Measurements from ENCODE around the gene VAT1L. TPM values are rescaled to one million over a fixed set of nuclear protein-coding genes. Genes with fewer than 3 reads are reported as not detected.

The VAT1L gene
- total RNA-seq, 4 donors from 2014 or later: 0.80 to 1.4 (median 1.2) TPM

GRCh38 chr16:77876776-77877175 lies 88.4 kb downstream of the VAT1L start:
- no peak overlapping the region for H3K4me3 ChIP-seq
- intact Hi-C loops (cut with DNase I; ENCODE audit: low total_unique reads) (no loop called here), in situ Hi-C loops (cut with MboI; ENCODE audit: low pct_ligation_motif_present in 1 of 4, low pct_unique_long_range_greater_than_20kb in 1 of 4, low sequenced_read_pairs in 3 of 4) (no loop called here)
- WGBS, 2 donors (ENCODE audit: low coverage in 1 of 2): 67 to 76% methylated on average over 2 of the region's 2 CpGs
- DNase-seq: no peak
- H3K9me3 ChIP-seq: no peaks in the 10 kb centered on the region
- TF ChIP-seq EP300 (IDR thresholded peaks at IDR 0.05; ENCODE audit: low read depth): no peak
- TF ChIP-seq CTCF (IDR thresholded peaks at IDR 0.05): no peak
- TF ChIP-seq POLR2AphosphoS5 (IDR thresholded peaks at IDR 0.05): no peak
- no peak for TF ChIP-seq POLR2A (IDR thresholded peaks at IDR 0.05)
- H3K36me3 ChIP-seq: no peaks in the 10 kb centered on the region
- H3K4me1 ChIP-seq: no peaks in the 10 kb centered on the region
- H3K27ac ChIP-seq: no peak overlapping the region
- H3K27me3 ChIP-seq: no peaks in the 10 kb centered on the region

- in situ Hi-C loops (cut with MboI; ENCODE audit: low pct_ligation_motif_present in 1 of 4, low pct_unique_long_range_greater_than_20kb in 1 of 4, low sequenced_read_pairs in 3 of 4): no loop called here
- no peak overlapping the region for H3K27ac ChIP-seq
- TF ChIP-seq EP300 (IDR thresholded peaks at IDR 0.05; ENCODE audit: low read depth) (no peak), POLR2A (IDR thresholded peaks at IDR 0.05) (no peak), POLR2AphosphoS5 (IDR thresholded peaks at IDR 0.05) (no peak), CTCF (IDR thresholded peaks at IDR 0.05) (no peak)
- no peaks in the 10 kb centered on the region for H3K27me3 ChIP-seq
- 61 to 71% methylated on average over 6 to 7 of the region's 7 CpGs for WGBS, 2 donors (ENCODE audit: low coverage in 1 of 2)
- no peak overlapping the region for H3K4me3 ChIP-seq
- no peaks in the 10 kb centered on the region for H3K9me3 ChIP-seq
- H3K4me1 ChIP-seq: no peaks in the 10 kb centered on the region
- intact Hi-C loops (cut with DNase I; ENCODE audit: low total_unique reads): no loop called here
- H3K36me3 ChIP-seq: no peaks in the 10 kb centered on the region
- no peak for DNase-seq
Measured at GRCh38 chr16:77877712-77878347, 89.5 kb downstream of the VAT1L start.

GRCh38 chr16:77881355-77882030 lies 93.1 kb downstream of the VAT1L start:
- H3K36me3 ChIP-seq: no peaks in the 10 kb centered on the region
- no peak overlapping the region for H3K27ac ChIP-seq
- no peaks in the 10 kb centered on the region for H3K9me3 ChIP-seq
- H3K4me1 ChIP-seq: no peaks in the 10 kb centered on the region
- DNase-seq: no peak
- TF ChIP-seq POLR2A (IDR thresholded peaks at IDR 0.05) (no peak), EP300 (IDR thresholded peaks at IDR 0.05; ENCODE audit: low read depth) (no peak), POLR2AphosphoS5 (IDR thresholded peaks at IDR 0.05) (no peak), CTCF (IDR thresholded peaks at IDR 0.05) (no peak)
- H3K4me3 ChIP-seq: no peak overlapping the region
- intact Hi-C loops (cut with DNase I; ENCODE audit: low total_unique reads) (no loop called here), in situ Hi-C loops (cut with MboI; ENCODE audit: low pct_ligation_motif_present in 1 of 4, low pct_unique_long_range_greater_than_20kb in 1 of 4, low sequenced_read_pairs in 3 of 4) (no loop called here)
- WGBS, 2 donors (ENCODE audit: low coverage in 1 of 2): 59 to 80% methylated on average over 1 to 2 of the region's 2 CpGs
- no peaks in the 10 kb centered on the region for H3K27me3 ChIP-seq

- H3K4me1 ChIP-seq: no peaks in the 10 kb centered on the region
- no peak overlapping the region for H3K4me3 ChIP-seq
- WGBS, 2 donors (ENCODE audit: low coverage in 1 of 2): 57 to 85% methylated on average over 1 of the region's 1 CpG
- no peaks in the 10 kb centered on the region for H3K9me3 ChIP-seq
- intact Hi-C loops (cut with DNase I; ENCODE audit: low total_unique reads) (no loop called here), in situ Hi-C loops (cut with MboI; ENCODE audit: low pct_ligation_motif_present in 1 of 4, low pct_unique_long_range_greater_than_20kb in 1 of 4, low sequenced_read_pairs in 3 of 4) (no loop called here)
- no peaks in the 10 kb centered on the region for H3K36me3 ChIP-seq
- no peak overlapping the region for H3K27ac ChIP-seq
- no peak for DNase-seq
- TF ChIP-seq POLR2AphosphoS5 (IDR thresholded peaks at IDR 0.05) (no peak), CTCF (IDR thresholded peaks at IDR 0.05) (no peak), EP300 (IDR thresholded peaks at IDR 0.05; ENCODE audit: low read depth) (no peak), POLR2A (IDR thresholded peaks at IDR 0.05) (no peak)
- H3K27me3 ChIP-seq: no peaks in the 10 kb centered on the region
Measured at GRCh38 chr16:77882358-77882757, 94.0 kb downstream of the VAT1L start.
